Ishikawa (cell line): ENCODE data around the gene ZNF408.

ENCODE experiments used
- MAX ChIP-seq: IDR thresholded peaks from 2 replicates; pipeline ENCODE4 v1.6.1; 2012
- RAD21 ChIP-seq: IDR thresholded peaks from 2 replicates; pipeline ENCODE4 v1.6.1; 2012; ENCODE audit warnings: low read depth
- TAF1 ChIP-seq: IDR thresholded peaks from 2 replicates; pipeline ENCODE4 v1.6.1; 2012; ENCODE audit warnings: low read depth, mild to moderate bottlenecking
- TCF12 ChIP-seq: IDR thresholded peaks from 2 replicates; pipeline ENCODE4 v1.6.1; 2012; ENCODE audit warnings: low read depth

GRCh38 chr11:46700241-46701077, at the start of gene ZNF408, which contains the start of gene ARHGAP1:
- no peak for TF ChIP-seq RAD21
- peak; percentile 68 for TF ChIP-seq TAF1
- peak; percentile 82; the same call in 1 of the 2 replicates for TF ChIP-seq MAX
- TF ChIP-seq TCF12 = peak; percentile 63
